Bronchial epithelial cell (primary cell): ENCODE results near the gene MANBA. TPM values are rescaled to one million over a fixed set of nuclear protein-coding genes. Genes with fewer than 3 reads are reported as not detected.
A peak's percentile ranks its signal among the peaks of the same experiment; 100 is the strongest.

Source experiments
- DNase-seq: peaks from one replicate; pipeline ENCODE4 v3.0.0-alpha.2; 2010; ENCODE audit warnings: low read depth
- FAIRE-seq: peaks from 2 replicates; lab custom pipeline; 2011; peaks lifted over from hg19 to GRCh38; lab: Jason Lieb, UNC
- H3K27me3 ChIP-seq: 2 replicates; pipeline ENCODE4 v1.5.1; 2011; ENCODE audit warnings: low read length; ENCODE audit not compliant: control insufficient read depth, insufficient read depth
- H3K36me3 ChIP-seq: 2 replicates; pipeline ENCODE4 v1.5.1; 2011; ENCODE audit warnings: low read length; ENCODE audit not compliant: control insufficient read depth, insufficient read depth
- H3K4me3 ChIP-seq: 2 replicates; pipeline ENCODE4 v1.5.1; 2011; ENCODE audit warnings: mild to moderate bottlenecking, low read depth, low read length, control low read depth
- total RNA-seq: library from RNA; depleted of rRNA; stranded (reverse); fragments of >200 nt; gene quantifications from 2 replicates; pipeline ENCODE4 v1.2.1, GENCODE V29; 2014
- TF ChIP-seq, protein P1 (sequence below): IDR thresholded peaks from 2 replicates; pipeline ENCODE4 v1.5.1; 2011; ENCODE audit warnings: mild to moderate bottlenecking, moderate library complexity, low read length, control low read depth, inconsistent platforms; ENCODE audit not compliant: insufficient read depth, severe bottlenecking

MANBA gene
- total RNA-seq, 1 donor from 2014 or later: 60.3 TPM

DNA sequence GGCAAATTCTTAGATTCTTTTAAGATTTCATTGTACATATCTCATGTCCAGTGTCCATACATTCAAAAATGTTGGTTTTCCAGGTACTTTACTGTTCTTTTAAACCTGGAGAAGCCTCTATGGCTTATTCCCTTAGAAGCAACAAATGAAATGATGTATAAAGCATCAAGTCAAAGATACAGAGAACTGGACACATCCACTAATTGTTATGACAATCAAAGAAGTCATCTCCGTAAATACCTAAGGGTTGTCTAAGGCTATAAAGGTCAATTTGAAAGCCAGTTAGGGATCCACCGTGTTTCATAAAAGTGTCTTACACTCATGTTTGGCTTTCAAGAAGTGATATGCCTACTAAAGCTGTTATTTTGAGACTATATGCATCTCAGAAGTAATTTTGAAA lies 34.2 kb upstream of the MANBA start:
- H3K27me3 ChIP-seq: no peaks in the 10 kb centered on the region
- no peak for FAIRE-seq
- no peak for DNase-seq
- H3K4me3 ChIP-seq: no peak overlapping the region
- peaks cover 5% of the 10 kb centered on the region for H3K36me3 ChIP-seq
- TF ChIP-seq, protein P1, sequence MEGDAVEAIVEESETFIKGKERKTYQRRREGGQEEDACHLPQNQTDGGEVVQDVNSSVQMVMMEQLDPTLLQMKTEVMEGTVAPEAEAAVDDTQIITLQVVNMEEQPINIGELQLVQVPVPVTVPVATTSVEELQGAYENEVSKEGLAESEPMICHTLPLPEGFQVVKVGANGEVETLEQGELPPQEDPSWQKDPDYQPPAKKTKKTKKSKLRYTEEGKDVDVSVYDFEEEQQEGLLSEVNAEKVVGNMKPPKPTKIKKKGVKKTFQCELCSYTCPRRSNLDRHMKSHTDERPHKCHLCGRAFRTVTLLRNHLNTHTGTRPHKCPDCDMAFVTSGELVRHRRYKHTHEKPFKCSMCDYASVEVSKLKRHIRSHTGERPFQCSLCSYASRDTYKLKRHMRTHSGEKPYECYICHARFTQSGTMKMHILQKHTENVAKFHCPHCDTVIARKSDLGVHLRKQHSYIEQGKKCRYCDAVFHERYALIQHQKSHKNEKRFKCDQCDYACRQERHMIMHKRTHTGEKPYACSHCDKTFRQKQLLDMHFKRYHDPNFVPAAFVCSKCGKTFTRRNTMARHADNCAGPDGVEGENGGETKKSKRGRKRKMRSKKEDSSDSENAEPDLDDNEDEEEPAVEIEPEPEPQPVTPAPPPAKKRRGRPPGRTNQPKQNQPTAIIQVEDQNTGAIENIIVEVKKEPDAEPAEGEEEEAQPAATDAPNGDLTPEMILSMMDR: no peak

DNA sequence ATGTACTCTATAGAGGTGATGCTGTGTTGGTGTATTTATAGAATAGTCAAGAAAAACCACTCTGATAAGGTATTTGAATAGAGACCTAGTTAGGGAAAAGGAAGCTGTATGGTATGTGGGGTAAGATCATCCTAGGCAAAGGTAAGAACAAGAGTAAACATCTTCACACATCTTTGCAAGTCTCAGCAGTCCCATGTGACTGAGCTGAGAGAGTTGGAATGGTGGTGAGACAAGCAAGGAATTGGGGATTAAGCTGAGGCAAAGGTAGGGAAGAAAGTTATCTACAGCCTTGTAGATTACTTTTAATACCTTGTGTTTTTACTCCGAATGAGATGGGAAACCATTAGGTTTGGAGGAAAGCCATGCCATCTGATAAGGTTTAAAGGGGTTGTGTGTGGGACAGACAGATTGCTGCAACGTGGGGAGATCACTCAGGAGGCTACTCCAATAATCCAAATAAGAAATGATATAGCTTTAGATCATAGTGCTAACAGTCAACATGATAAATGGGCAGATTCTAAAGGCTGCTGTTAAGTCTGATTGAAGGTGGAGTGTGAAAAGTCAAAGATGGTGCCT lies 31.7 kb upstream of the MANBA start:
- no peak for FAIRE-seq

DNA sequence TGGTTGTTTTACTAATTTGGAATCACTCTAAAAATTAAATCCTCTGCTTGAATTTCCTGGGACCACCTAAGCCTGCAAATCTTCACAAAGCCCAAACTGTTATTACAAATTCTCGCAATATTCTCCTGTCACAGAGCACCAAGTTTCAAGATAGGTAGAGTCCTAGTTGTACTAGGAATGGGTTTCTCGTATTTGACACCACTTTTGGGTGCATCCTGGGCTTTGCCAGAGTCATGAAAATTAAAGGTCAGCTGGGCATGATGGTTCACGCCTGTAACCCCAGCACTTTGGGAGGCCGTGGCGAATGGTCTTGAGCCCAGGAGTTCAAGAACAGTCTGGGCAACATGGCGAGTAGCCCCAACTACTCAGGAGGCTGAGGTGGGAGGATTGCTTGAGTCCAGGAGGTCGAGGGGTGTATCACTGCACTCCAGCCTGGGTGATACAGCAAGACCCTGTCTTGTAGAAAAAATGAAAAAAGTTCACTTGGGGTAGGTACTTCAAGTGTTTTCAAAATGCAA lies 30.6 kb upstream of the MANBA start:
- Histone ChIP-seq H3K27me3 (no peaks in the 10 kb centered on the region), H3K36me3 (peaks cover 2% of the 10 kb centered on the region), H3K4me3 (no peak overlapping the region)
- FAIRE-seq (peak; percentile 7), DNase-seq (no peak)
- TF ChIP-seq, protein P1: no peak

More for the DNA sequence above, 31.7 kb upstream of the MANBA start:
- Histone ChIP-seq H3K27me3 (no peaks in the 10 kb centered on the region), H3K4me3 (no peak overlapping the region), H3K36me3 (peaks cover 2% of the 10 kb centered on the region)
- TF ChIP-seq, protein P1: no peak
- no peak for DNase-seq

DNA sequence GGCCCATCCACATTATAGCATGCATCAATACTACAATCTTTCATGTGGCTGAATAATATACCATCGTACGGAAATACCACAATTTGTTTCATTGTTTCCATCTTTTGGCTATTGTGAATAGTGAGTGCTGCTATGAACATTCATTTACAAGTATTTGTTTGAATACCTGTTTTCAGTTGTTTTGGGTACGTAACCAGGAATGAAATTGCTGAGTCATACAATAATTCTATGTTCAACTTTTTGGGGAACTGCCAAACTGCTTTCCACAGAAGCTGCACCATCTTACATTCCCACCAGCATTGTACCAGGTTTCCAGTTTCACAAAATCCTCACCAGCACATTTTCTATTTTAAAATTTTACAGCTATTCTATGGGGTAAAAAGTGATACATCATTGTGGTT lies 28.5 kb upstream of the MANBA start:
- TF ChIP-seq, protein P1: no peak
- DNase-seq: peak; percentile 60
- H3K27me3 ChIP-seq: no peaks in the 10 kb centered on the region
- no peak overlapping the region for H3K4me3 ChIP-seq
- no peak for FAIRE-seq
- no peaks in the 10 kb centered on the region for H3K36me3 ChIP-seq

DNA sequence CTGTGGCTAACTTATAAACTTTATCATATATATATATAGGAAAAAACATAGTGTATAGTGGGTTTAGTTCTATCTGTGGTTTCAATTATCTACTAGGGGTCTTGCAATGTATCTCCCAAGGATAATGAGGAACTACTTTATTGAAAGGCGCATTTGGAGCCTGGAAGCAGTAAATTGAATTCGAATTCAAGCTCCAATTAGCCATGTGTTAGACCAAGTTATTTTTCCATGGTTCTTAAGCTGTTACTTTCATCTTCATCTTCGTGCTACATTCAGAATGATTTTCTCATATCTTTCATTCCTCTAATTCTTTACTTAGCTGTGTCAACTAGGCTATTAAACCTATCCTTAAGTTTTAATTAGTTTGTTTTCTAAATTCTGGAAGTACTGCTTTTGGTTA lies 27.2 kb upstream of the MANBA start:
- no peak for DNase-seq
- Histone ChIP-seq H3K36me3 (no peaks in the 10 kb centered on the region), H3K4me3 (no peak overlapping the region), H3K27me3 (no peaks in the 10 kb centered on the region)
- no peak for FAIRE-seq
- TF ChIP-seq, protein P1: no peak
